Left cardiac atrium (tissue), 4 donors: ENCODE results near the gene GPC5. TPM values are rescaled to one million over a fixed set of nuclear protein-coding genes. Genes with fewer than 3 reads are reported as not detected.

Experiments used
- ATAC-seq, 2 donors: fragments of 200-7000 bp; cut with Tn5 transposase; one replicate each; pipeline ENCODE4 v1.9.1; 2020; ENCODE audit warnings: mild to moderate bottlenecking in 2 of 2, moderate library complexity in 2 of 2
- DNase-seq: peaks from one replicate; pipeline ENCODE4 v3.0.0-alpha.2; 2020
- intact Hi-C, 2 donors: fragments of 100-400 bp; cut with DNase I; formaldehyde crosslinking; loops; one replicate each; pipeline versions ENCODE4 v1.14.1 to v1.15.1; 2022 to 2023
- total RNA-seq, 2 donors: library from RNA; stranded (reverse); fragmentation: NEBNext Ultra II Directional; extraction: Animal tissue kit (Norgen Biotek cat#: 25700); gene quantifications; one replicate each; pipeline ENCODE4 v1.2.1, GENCODE V29; 2021
- donor health status: DM: no; HTN: yes; CAD: no.
- donor health status: DM: no; HTN: yes; CAD: no; lungs with severe emphysema.
- donor health status: DM: yes; HTN: yes; CAD: no.
- donor health status: Dilated cardiomyopathy.

GPC5 gene
- total RNA-seq, 2 donors from 2014 or later, result 1.8 to 3.0 TPM

DNA sequence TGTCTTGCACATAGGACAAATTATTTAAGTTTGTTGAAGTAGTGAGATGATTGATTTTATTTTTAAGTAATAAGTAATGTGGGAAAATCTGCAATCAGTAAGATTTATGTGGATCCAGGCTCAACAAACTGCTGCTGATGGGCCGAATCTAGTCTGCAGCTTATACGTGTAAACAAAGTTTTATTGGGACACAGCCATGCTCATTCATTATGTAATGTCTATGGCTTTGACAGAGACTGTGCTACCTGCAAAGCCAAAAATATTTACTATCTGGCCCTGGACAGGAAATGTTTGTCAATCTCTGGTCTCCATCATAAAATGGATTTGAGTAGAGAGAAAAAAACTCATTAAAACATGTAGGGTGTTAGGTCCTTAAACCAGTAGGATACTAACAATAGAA lies 728.0 kb downstream of the GPC5 start:
- ATAC-seq (no peak), DNase-seq (no peak)
- intact Hi-C loops, result no loop called here

DNA sequence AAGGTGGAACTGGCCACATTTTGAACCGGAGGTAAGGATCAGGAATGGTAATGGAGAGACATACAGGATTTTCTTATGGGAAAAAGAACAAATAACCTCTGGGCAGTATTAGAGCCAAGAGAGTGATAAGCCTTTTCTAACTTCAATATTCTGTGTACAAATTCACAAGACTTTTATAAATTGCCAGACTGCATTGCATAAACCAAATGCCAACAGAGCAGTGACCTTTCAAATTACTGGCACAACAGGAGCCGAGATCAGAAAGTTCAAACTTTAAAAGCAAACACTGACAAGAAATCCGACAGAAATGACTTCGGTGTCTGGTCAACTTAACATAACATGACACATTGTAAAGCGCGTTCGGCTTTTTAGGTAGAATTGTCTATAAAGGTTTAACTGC lies 737.1 kb downstream of the GPC5 start:
- ATAC-seq (no peak), DNase-seq (no peak)
- intact Hi-C loops, result no loop called here

DNA sequence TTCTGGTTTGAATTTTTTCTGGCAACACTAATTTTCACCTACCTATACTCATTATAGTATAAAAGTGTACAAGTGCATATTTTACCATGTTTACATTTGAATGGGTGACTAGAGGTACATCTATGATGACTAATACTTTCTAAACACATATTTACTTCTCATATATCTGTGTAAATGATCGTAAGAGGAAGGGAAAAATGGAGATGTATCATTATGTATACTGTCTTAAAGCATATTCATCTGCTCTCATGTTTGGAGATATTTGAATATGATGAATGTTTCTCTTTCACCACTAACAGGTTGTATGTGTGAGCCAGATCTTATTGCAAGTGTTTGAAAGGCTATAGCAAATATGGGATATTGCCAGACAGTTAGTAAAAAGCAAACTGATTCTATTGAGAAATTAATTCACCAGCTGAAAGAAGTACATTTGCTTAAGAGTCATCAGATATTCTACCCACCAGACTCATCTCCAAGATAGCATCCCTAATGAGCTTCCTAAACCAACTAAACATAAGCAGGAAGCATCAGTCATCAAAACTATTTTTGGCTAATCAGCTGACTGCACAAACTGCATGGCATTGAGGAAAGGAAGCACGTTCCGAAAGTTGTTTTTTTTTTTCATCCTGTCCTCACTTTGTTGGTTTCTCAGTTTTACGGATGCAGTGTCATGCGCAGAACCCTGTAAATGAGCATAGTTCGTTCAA lies 738.2 kb downstream of the GPC5 start:
- ATAC-seq, result no peak
- intact Hi-C loops, result no loop called here
- no peak for DNase-seq

DNA sequence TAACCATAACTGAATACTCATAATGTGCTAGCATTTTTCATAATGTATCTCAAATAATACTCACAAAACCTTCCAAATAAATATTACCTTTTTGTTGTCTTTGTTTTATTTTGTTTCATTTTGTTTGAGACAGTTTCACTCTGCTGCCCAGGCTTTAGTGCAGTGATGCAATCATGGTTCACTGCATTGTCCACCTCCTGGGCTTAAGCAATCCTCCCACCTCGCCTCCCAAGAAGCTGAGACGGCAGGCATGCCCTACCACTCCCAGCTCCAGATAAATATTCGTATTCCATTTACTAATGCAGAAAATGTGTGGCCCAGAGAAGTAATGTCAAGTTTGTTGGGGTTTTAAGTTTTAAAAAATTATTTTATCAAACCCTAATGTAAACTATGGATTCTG lies 739.1 kb downstream of the GPC5 start:
- no peak for ATAC-seq
- DNase-seq, result no peak
- intact Hi-C loops, result no loop called here

DNA sequence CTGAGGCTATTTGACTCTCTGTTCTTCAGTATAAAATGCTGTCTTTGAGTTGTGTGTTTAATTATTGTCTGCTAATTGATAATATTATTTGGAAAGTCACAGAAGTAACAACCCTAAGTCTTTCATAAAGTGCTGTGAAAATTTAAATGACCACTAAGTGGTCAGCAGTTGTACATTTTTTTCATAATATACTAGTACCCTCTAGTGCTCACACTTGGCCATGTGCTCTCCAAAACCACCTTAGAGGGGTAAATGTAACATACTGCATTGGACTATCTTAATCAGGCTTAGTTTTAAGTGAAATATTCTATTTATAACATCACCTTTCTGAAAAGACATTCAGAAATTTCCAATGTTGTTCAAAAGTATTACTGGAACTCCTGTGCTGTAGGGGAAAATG lies 745.3 kb downstream of the GPC5 start:
- ATAC-seq, result no peak
- DNase-seq, result no peak
- intact Hi-C loops, result no loop called here

DNA sequence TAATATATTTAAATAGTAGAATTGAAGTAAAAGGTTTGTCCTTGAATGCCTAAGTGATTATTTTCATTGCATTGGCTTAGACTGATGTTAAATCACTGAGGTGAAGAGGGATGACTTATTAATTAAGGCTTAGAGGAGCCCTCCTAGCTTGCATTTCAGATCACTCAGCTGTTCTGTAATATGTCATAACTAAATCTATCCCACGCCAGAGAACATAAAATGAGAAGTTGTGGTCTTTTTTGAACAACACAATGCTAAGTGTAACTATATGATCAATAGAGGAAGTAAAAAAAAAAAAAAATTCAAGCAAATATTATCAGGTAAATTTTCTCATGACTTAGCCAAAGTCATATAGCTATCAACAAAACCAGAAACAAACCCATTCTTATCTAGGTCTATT lies 752.2 kb downstream of the GPC5 start:
- DNase-seq (no peak), ATAC-seq (no peak)
- intact Hi-C loops, result no loop called here

DNA sequence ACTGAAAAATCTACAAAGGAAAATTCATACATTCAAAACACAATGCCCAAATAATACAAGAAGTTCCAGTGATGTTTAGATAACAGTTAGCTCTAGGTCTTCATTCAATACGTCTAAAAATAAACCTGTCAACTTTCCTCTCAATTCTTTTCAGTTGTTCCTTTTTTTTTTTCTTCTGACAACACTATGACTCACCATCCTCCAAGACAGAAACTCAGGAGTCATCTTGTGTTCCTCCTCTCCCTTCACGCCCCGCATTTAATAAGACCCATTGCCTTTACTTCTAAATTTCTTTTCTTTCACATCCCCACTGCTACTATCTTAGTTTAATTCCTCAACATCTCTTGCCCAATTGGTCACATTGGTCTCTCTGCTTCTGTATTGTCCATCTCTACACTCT lies 759.9 kb downstream of the GPC5 start:
- intact Hi-C loops, result no loop called here
- DNase-seq (no peak), ATAC-seq (no peak)

DNA sequence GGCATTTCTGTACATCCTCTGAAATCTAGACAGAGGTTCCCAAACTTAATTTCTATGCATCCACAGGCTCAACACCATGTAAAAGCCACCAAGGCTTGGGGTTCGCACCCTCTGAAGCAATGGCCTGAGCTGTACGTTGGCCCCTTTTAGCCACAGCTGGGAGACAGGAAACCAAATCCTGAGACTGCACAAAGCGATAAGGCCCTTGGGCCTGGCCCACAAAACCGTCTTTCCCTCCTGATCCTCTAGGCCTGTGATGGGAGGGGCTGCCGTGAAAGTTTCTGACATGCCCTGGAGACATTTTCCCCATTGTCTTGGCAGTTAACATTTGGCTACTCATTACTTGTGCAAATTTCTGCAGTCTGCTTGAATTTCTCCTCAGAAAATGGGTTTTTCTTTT lies 766.4 kb downstream of the GPC5 start:
- intact Hi-C loops, result no loop called here
- DNase-seq (no peak), ATAC-seq (no peak)

DNA sequence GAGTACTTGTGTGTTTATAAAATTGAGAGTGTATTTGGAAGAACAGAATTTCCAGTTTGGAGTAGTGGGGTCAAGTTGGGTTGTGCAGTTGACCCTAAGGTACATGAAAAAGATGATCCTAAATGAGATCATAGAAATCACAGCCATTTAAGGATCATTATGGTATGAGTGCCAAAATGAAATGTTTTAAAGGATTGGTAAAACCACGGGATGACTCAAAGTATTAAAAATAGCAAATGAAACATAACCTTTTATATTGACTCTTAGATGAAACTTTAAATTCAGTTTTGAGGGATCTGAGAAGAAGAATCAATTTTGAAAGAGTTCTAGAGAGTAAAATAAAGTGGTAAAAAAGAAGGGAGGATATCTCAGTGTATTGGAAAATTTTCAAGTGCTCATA lies 773.8 kb downstream of the GPC5 start:
- intact Hi-C loops, result no loop called here
- ATAC-seq (no peak), DNase-seq (no peak)

DNA sequence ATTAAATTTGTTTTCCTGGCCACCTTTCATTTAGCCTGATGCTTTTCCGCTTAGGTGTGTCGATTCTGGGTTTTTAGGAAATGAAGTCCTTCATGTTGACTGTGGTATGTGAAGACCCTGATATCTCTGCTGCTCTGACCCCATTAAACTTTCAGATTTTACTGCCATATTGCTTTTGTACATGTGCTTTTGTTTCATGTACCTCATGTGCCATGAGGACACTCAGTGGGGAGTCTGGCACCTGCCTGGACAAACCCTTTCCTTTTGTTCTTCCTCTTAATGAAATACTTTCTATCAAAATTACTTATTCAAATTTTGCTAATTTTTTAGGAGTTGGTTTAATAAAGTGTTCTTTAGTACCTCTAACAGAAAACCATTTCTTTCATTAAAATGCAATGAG lies 774.8 kb downstream of the GPC5 start:
- ATAC-seq (no peak), DNase-seq (no peak)
- intact Hi-C loops, result no loop called here

DNA sequence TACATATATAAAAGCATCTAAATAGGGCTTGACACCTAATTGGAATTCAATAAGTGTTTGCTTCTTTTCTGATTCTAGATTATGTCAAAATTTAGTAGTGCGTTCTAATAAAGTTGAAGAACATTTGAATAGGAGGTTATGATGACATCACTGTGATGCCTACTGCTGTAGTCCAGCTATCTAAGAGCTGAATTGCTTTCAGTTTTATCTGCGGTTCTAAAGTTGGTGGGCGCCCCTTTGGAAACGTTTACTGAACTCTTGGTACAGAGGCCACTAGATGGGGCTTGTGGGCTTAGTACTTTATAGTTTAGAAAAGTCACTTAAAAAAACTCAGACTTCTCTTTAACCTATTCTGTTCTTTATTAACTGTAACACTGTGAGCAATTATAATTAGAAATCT lies 776.9 kb downstream of the GPC5 start:
- ATAC-seq (peak; percentile 23 to 52), DNase-seq (peak; percentile 20)
- intact Hi-C loops, result no loop called here

DNA sequence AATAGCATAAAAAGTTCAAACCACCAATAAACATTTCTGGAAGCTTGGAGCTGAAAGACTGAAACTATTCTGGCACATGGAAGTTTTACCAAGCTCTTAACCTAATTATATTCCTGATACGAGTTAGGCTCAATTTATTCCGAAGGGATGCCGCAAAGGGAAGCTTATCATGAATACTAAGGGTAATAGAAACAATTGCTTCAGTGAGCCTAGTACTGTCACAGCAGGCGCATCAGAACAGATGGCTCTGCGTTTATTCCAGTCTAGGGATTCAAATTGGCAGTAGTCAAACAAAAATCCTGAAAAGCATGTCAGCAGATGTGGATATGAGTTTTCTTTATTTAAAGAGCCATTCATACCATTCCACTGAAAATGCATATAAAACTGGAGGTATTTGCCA lies 779.5 kb downstream of the GPC5 start:
- intact Hi-C loops, result no loop called here
- ATAC-seq, result no peak
- no peak for DNase-seq

DNA sequence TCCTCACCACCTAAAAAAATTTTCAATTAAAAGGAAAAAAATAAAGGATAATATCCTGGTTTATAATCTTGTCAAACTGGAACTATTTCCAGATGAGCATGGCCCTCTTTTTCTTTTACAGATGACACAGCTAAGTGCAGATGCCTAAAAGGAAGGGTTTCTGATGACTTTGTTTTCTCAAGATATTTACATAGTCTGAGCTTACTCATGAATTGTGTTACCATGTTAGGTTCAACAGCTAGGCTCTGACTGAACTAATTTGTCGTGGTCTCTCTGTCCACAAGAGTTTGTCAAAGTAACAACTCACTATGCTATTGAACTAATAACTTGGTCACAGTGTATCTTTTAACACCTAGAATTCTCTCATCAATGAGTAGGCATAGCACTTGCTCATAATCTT lies 780.8 kb downstream of the GPC5 start:
- DNase-seq (no peak), ATAC-seq (no peak)

DNA sequence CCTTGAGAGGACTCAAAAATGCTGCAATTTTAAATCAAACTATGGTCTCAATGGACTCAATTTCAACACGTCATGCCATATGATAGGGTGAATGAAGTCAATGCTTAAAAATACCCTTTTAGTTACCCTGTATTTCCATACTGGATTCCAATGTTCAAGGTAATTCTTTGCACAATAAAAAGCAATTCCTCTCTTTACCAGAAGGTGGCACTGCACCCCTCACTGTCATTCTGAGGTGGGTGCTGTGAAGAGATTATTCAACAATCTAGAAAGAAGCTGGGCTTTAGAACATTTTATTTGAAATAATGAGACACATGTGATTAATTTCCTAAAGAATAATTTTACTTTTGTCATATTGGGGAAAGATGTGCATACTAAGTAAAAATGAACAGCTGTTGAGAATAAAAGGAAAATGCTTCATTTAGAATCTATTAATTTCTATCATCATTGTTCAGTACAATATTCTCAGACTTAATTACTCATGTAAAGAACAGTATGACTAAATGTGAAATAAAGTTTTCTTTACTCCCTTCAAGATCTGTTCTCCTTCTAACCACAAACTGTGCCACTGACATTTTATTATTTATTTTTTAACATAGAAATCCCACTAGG lies 789.1 kb downstream of the GPC5 start:
- ATAC-seq, result peak in 1 of 2 donors; percentile 25
- DNase-seq, result no peak
- intact Hi-C loops, result no loop called here

More for the DNA sequence above, 780.8 kb downstream of the GPC5 start:
- intact Hi-C loops, result no loop called here

DNA sequence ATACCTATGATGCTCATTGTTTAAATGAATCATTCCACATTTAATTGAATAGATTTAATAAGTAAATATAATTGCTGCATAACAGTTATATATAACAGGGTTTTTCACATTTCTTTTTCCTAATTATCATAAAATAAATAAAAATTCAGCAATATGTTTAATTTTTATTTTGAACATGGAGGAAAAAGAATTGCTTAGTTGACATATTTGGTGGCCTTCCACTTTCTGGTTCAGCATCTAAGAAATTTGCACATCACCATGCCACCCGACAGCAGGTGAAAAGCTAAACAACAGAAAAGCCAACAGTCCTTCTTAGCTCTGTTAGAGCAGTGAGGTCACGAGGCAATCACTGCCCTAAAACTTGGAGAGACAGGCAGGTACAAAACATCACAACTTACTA lies 790.2 kb downstream of the GPC5 start:
- ATAC-seq (no peak), DNase-seq (no peak)
- intact Hi-C loops, result no loop called here

DNA sequence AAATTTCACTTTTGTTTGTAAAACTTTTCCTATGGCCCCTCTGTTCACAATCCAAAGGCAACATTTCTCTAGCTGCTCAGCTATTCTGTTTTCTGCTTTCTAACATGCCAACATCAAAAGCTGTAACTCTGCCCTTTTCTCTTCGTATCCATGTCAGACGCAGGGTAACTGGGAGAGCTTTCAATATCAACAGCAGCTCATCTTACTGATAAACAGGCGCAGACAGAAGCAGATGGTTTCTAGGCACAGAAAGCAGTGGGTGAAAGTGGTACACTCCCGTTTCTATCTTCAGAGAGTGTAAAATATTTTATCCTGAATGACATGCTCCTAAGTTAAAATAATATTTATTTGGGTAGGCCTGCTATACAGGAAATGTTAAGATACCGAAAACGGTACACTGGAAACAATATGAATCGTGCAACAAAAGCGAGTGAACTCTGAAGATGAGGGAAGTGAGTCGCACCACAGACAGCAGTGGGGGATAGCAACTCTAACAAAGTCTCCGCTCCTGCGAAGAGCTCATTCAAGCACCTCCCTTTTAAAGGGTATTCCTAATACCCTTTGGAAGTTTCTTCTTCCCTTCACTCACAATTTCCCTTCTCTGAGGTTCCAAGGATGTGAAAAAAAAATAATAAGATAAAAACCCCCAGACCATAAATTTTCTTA lies 798.3 kb downstream of the GPC5 start:
- intact Hi-C loops, result no loop called here
- DNase-seq (no peak), ATAC-seq (peak in 1 of 2 donors; percentile 41)

DNA sequence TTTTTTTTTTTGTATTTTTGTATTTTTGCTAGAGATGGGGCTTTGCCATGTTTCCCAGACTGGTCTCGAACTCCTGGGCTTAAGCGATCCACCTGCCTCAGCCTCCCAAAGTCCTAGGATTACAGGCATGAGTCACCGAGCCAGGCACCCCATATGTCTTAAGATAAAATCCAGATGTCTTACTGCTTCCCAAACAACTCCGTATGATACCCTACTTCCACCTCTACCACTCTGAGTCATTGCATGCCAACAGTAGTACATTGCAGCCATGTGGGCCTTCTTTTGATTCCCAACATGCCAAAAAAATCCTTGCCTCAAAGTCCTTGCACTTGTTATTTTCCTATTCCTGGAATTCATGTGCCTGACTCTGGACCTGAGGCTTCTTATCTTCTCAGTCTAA lies 799.2 kb downstream of the GPC5 start:
- no peak for ATAC-seq

DNA sequence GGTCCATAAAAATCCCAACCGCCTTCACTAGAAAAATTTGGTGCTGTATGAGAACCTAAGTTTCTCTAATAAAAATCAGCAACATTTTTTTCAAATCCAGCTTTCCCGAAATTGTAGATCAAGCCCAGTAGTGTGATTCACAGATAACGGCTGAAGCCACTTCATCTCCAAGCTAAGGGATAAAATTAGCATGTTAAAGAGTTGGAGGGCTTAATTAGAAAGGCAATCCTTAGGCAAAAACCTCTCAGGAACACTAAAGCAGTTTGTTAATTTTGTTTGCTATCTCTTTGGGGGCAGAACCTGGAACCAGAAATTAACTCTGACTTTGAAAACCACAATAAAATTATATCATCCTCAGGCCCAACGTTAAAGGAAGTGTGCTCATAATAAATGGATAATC lies 820.2 kb downstream of the GPC5 start:
- intact Hi-C loops, result no loop called here
- no peak for ATAC-seq
- DNase-seq, result no peak

More for the DNA sequence above, 799.2 kb downstream of the GPC5 start:
- no peak for DNase-seq
- intact Hi-C loops, result no loop called here

DNA sequence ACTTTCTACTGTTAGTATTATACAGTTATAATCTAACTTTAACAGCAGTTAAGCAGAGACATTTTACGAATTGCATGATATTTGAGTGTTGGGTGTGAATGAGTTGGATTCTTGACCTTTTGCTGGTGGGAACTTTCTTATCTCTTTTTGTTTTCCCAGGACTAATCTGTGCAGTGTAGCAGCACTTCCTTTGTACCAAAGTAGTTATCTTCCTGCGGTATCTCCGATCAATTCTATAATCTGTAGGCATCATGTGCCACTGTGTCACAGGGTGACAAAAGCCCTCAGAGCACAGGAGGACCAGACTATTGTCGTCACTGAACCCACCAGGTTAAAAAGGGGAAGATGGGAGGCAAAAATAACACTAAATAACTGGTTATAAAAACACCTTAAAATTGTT lies 823.5 kb downstream of the GPC5 start:
- ATAC-seq (no peak), DNase-seq (no peak)
- intact Hi-C loops, result no loop called here

DNA sequence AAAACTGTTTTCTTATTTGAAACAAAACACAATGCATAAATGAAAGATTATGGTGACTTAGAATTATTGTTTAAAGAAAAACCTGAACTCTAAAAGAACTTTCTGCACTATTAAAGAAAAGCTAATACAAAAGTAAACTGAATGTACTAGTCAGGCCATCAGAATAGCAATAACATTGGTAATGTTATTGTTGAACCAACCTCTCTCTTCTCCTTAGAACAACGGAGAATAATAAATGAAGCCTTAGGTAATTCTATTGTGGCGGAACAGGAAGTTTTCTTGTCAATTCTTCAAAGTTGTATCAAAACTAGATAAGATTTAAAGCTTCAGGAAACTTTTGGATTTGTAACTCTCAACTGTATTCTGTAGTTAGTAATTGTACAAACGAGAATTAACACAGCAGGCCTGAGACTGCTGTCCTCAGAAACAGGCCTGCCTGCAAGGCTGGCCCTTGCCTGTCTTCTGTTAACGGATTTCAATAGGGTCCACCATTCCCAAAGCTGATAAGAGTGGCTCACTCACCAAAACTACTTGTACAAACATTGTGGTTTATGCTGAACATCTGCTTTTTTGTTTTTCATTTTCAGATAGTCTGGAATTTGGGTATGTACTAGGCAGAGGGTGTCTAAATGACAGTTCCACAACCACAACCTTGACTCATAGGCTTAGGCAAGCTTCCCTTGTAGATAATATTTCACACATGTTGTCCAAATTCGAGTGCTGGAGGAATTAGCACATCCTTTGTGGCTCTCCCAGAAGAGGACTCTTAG lies 825.8 kb downstream of the GPC5 start:
- intact Hi-C loops, result no loop called here
- peak; percentile 59 to 97 for ATAC-seq

More for the DNA sequence above, 825.8 kb downstream of the GPC5 start:
- DNase-seq, result no peak
